ENCODE data around the gene PCNP. TPM values are rescaled to one million over a fixed set of nuclear protein-coding genes. Genes with fewer than 3 reads are reported as not detected.

PCNP gene
- total and polyA plus RNA-seq, 2 donors (not counting 3 experiments of a cell fraction or from before 2014, with no cell fraction given), result 22.7 to 137 TPM

GRCh38 chr3:101617478-101617877, 43.5 kb downstream of the PCNP start:
- TF ChIP-seq MYC (IDR thresholded peaks at IDR 0.05; ENCODE audit: low read depth, low read length) (no peak), JUN (IDR thresholded peaks at IDR 0.05; ENCODE audit: borderline replicate concordance, insufficient read depth, insufficient read length, low read depth) (no peak), MAX (IDR thresholded peaks at IDR 0.05; ENCODE audit: insufficient read depth, insufficient read length) (no peak), POLR2AphosphoS5 (IDR thresholded peaks at IDR 0.05; ENCODE audit: insufficient read depth, low read depth, low read length) (no peak), CTCF (IDR thresholded peaks at IDR 0.05; ENCODE audit: extremely low read depth in 1 of 2, insufficient read depth in 1 of 2, low read depth in 1 of 2, low read length in 2 of 2) (no peak), FOS (IDR thresholded peaks at IDR 0.05; ENCODE audit: borderline replicate concordance, insufficient read depth, low read length) (no peak), EZH2 (IDR thresholded peaks at IDR 0.05; ENCODE audit: borderline replicate concordance, low read depth, low read length, severe bottlenecking) (no peak), GATA2 (IDR thresholded peaks at IDR 0.05; ENCODE audit: insufficient read depth, insufficient read length, low read depth, low read length) (no peak), POLR2A (IDR thresholded peaks at IDR 0.05; ENCODE audit: low read depth, low read length) (no peak)
- Histone ChIP-seq H2AFZ (ENCODE audit: low read depth, low read length) (no peak overlapping the region), H3K36me3 (ENCODE audit: control insufficient read depth in 2 of 2, extremely low read depth in 1 of 2, insufficient read depth in 2 of 2, low read length in 2 of 2) (no peaks in the 10 kb centered on the region), H4K20me1 (replicated peaks; ENCODE audit: control insufficient read depth, extremely low read depth, insufficient read depth, low read length) (no peaks in the 10 kb centered on the region), H3K9me1 (replicated peaks; ENCODE audit: control insufficient read depth, extremely low read depth, insufficient read depth, low read length) (no peaks in the 10 kb centered on the region), H3K4me3 (replicated peaks in 1 of 3; ENCODE audit: insufficient read depth in 1 of 3, low read depth in 1 of 3, low read length in 3 of 3) (no peak overlapping the region), H3K4me2 (ENCODE audit: insufficient read depth, low read length) (no peak overlapping the region), H3K79me2 (ENCODE audit: control insufficient read depth, insufficient read depth, low read length) (no peaks in the 10 kb centered on the region), H3K9me3 (replicated peaks; ENCODE audit: control insufficient read depth, insufficient read depth, low read length) (no peaks in the 10 kb centered on the region), H3K4me1 (ENCODE audit: control insufficient read depth, extremely low read depth, insufficient read depth, low read length) (no peaks in the 10 kb centered on the region), H3K27ac (ENCODE audit: insufficient read depth, low read depth, low read length) (no peak overlapping the region), H3K27me3 (ENCODE audit: control insufficient read depth in 2 of 2, insufficient read depth in 2 of 2, low read length in 2 of 2) (no peaks in the 10 kb centered on the region), H3K9ac (replicated peaks; ENCODE audit: extremely low read depth, insufficient read depth, low read length) (no peak overlapping the region)
- FAIRE-seq, result no peak
- POLR2A ChIA-PET, result no interaction called here
- CTCF ChIA-PET, result no interaction called here
- no peak for DNase-seq (ENCODE audit: low read depth, low spot score)
- intact Hi-C loops (cut with micrococcal nuclease), result no loop called here
- BruUV-seq (replicated peaks), result no TSS peak
- dilution Hi-C loops (cut with MboI; ENCODE audit: extremely low pct_ligation_motif_present, low sequenced_read_pairs), result no loop called here
